HepG2 (cell line): Measurements from ENCODE around the gene HACD1. TPM values are rescaled to one million over a fixed set of nuclear protein-coding genes. Genes with fewer than 3 reads are reported as not detected.

Experiments used
- ATAC-seq: fragments of 200-7000 bp; cut with Tn5 transposase; 3 replicates; pipeline ENCODE4 v1.9.1; 2020; ENCODE audit warnings: mild to moderate bottlenecking, moderate library complexity
- BruUV-seq: library from RNA; stranded (reverse); fragments of 400-500 nt; replicated peaks from 2 replicates; lab custom pipeline; 2021; lab: Mats Ljungman, UMichigan
- CTCF ChIA-PET: fragments of 300-600 bp; formaldehyde crosslinking; extraction: SDS; loops from one replicate; lab custom pipeline; 2021; ENCODE audit warnings: low total read pairs, inconsistent platforms, low intra/inter-chr PET ratio; lab: Yijun Ruan, JAX
- POLR2A ChIA-PET: fragments of 350-600 bp; sonication (Branson Sonifier 250); formaldehyde crosslinking; loops from one replicate; lab custom pipeline; 2020; ENCODE audit warnings: antibody characterized with exemption, inconsistent platforms; lab: Yijun Ruan, JAX
- DNase-seq: peaks from one replicate; pipeline ENCODE4 v3.0.0-alpha.2; 2015; ENCODE audit warnings: low spot score
- FAIRE-seq: peaks from 3 replicates; lab custom pipeline; 2011; peaks lifted over from hg19 to GRCh38; lab: Jason Lieb, UNC
- H2AFZ ChIP-seq: one replicate; pipeline ENCODE4 v1.6.1; 2011; ENCODE audit warnings: low read length, inconsistent platforms
- H3K27ac ChIP-seq: fragments of 300-600 bp; 3 replicates; pipeline ENCODE4 v1.8.0; 2011; ENCODE audit warnings: mixed run types, mild to moderate bottlenecking, mixed read lengths, low read length, inconsistent platforms; ENCODE audit not compliant: insufficient read depth; ENCODE audit errors: extremely low read length
- H3K27me3 ChIP-seq, 2 experiments: fragments of 200-600 bp in 1 of 2; 2 replicates in 1 of 2; 3 replicates in 1 of 2; pipeline versions ENCODE4 v1.6.0 to v1.8.0; 2011; ENCODE audit warnings: low read length in 2 of 2, mild to moderate bottlenecking in 2 of 2, moderate library complexity in 2 of 2, inconsistent platforms in 1 of 2; ENCODE audit not compliant: insufficient read depth in 2 of 2, control insufficient read depth in 1 of 2
- H3K36me3 ChIP-seq, 2 experiments: fragments of 200-600 bp in 1 of 2; replicated peaks in 1 of 2; 2 replicates in 1 of 2; 3 replicates in 1 of 2; pipeline versions ENCODE4 v1.5.1 to v1.8.0; 2011; ENCODE audit warnings: low read length in 2 of 2, inconsistent platforms in 1 of 2; ENCODE audit not compliant: insufficient read depth in 2 of 2, control insufficient read depth in 1 of 2
- H3K4me1 ChIP-seq: 2 replicates; pipeline ENCODE4 v1.5.1; 2012; ENCODE audit warnings: low read length, inconsistent platforms; ENCODE audit not compliant: insufficient read depth
- H3K4me2 ChIP-seq: 2 replicates; pipeline ENCODE4 v1.6.0; 2011; ENCODE audit warnings: low read depth, low read length, inconsistent platforms
- H3K4me3 ChIP-seq, 3 experiments: fragments of 200-600 bp in 1 of 3; sonication (generic), shearing (Covaris generic) in 1 of 3; replicated peaks in 1 of 3; 2 replicates each; pipeline ENCODE4 v1.5.1; 2011 to 2016; ENCODE audit warnings: low read length in 3 of 3, inconsistent platforms in 2 of 3, low read depth in 2 of 3, mild to moderate bottlenecking in 2 of 3, control low read depth in 1 of 3, mixed read lengths in 1 of 3; ENCODE audit not compliant: insufficient read depth in 1 of 3
- H3K79me2 ChIP-seq: one replicate; pipeline ENCODE4 v1.6.1; 2011; ENCODE audit warnings: low read length, inconsistent platforms; ENCODE audit not compliant: insufficient read depth
- H3K9ac ChIP-seq: 2 replicates; pipeline ENCODE4 v1.6.0; 2011; ENCODE audit warnings: mild to moderate bottlenecking, low read depth, low read length, inconsistent platforms; ENCODE audit not compliant: insufficient read depth
- H3K9me3 ChIP-seq: 2 replicates; pipeline ENCODE4 v1.5.1; 2012; ENCODE audit warnings: mild to moderate bottlenecking, low read length
- H4K20me1 ChIP-seq: 2 replicates; pipeline ENCODE4 v1.6.0; 2011; ENCODE audit warnings: inconsistent platforms, mild to moderate bottlenecking, low read length, moderate library complexity; ENCODE audit not compliant: insufficient read depth
- DR1 ChIP-seq: sonication (generic); formaldehyde crosslinking; IDR thresholded peaks from 2 replicates; pipeline ENCODE4 v1.8.0; 2021; ENCODE audit warnings: mild to moderate bottlenecking, missing genetic modification reagents, inconsistent platforms
- FOXC1 ChIP-seq: sonication (generic); formaldehyde crosslinking; IDR thresholded peaks from 2 replicates; pipeline ENCODE4 v1.8.0; 2022; ENCODE audit warnings: mild to moderate bottlenecking, missing genetic modification reagents, borderline replicate concordance
- KLF15 ChIP-seq: sonication (generic); formaldehyde crosslinking; IDR thresholded peaks from 2 replicates; pipeline ENCODE4 v1.8.1; 2023; ENCODE audit warnings: borderline replicate concordance, mild to moderate bottlenecking, inconsistent platforms, missing genetic modification reagents, mixed read lengths
- NR2F1 ChIP-seq, 2 experiments: fragments of 450-650 bp in 1 of 2; formaldehyde crosslinking in 1 of 2; IDR thresholded peaks; 2 replicates each; pipeline versions ENCODE4 v1.5.0 to v1.6.1; 2016 to 2020; ENCODE audit warnings: mild to moderate bottlenecking in 1 of 2, missing compliant biosample characterization in 1 of 2, missing genetic modification reagents in 1 of 2, moderate library complexity in 1 of 2
- SMAD9 ChIP-seq: sonication (generic); formaldehyde crosslinking; IDR thresholded peaks from 2 replicates; pipeline ENCODE4 v1.5.1; 2020; ENCODE audit warnings: mild to moderate bottlenecking, missing genetic modification reagents
- ZKSCAN5 ChIP-seq: sonication (generic); formaldehyde crosslinking; IDR thresholded peaks from 2 replicates; pipeline ENCODE4 v1.5.1; 2020; ENCODE audit warnings: mild to moderate bottlenecking, missing genetic modification reagents
- ZNF703 ChIP-seq: sonication (generic); formaldehyde crosslinking; IDR thresholded peaks from 2 replicates; pipeline ENCODE4 v1.5.1; 2020; ENCODE audit warnings: missing genetic modification reagents, mild to moderate bottlenecking, moderate library complexity, borderline replicate concordance
- WGBS: methylation state at CpG from one replicate; pipeline ENCODE4 v1.1.6; 2017; ENCODE audit warnings: low lambda C conversion rate; 5-methylcytosine and 5-hydroxymethylcytosine counted together
- in situ Hi-C: cut with HindIII; loops from 2 replicates; pipeline ENCODE4 v1.10.0; 2017; ENCODE audit warnings: low pct_unique_long_range_greater_than_20kb; ENCODE audit not compliant: extremely low pct_ligation_motif_present
- intact Hi-C: fragments of 100-400 bp; cut with micrococcal nuclease; formaldehyde crosslinking; loops from one replicate; pipeline ENCODE4 v1.10.0; 2022; ENCODE audit not compliant: unreplicated experiment
- polyA plus RNA-seq, 8 experiments: library from polyadenylated mRNA; depleted of rRNA in 3 of 8; stranded (reverse) in 7 of 8; unstranded in 1 of 8; fragments of >200 nt; fragmentation: Illumina TruSeq in 4 of 8; extraction: Trizol in 4 of 8; gene quantifications; 2 replicates each; pipeline versions ENCODE4 v1.2.1 to v1.2.3, GENCODE V29; 2011 to 2016; ENCODE audit warnings: low read depth in 4 of 8, missing spikeins in 1 of 8, mixed read lengths in 1 of 8; ENCODE audit not compliant: insufficient read depth in 1 of 8
- total RNA-seq, 5 experiments: library from RNA; depleted of rRNA; stranded (reverse); fragments of >200 nt; fragmentation: Illumina TruSeq; extraction: Trizol; gene quantifications; 2 replicates each; pipeline ENCODE4 v1.2.3, GENCODE V29; 2016; ENCODE audit warnings: low read depth in 1 of 5
- TF ChIP-seq, protein P1 (sequence below): sonication (generic); formaldehyde crosslinking; IDR thresholded peaks from 2 replicates; pipeline ENCODE4 v1.5.1; 2020; ENCODE audit warnings: mild to moderate bottlenecking, missing genetic modification reagents, borderline replicate concordance
- TF ChIP-seq, protein P2 (sequence below): sonication (generic); formaldehyde crosslinking; IDR thresholded peaks from 2 replicates; pipeline ENCODE4 v1.9.0; 2021; ENCODE audit warnings: missing genetic modification reagents, borderline replicate concordance
- TF ChIP-seq, protein P3 (sequence below): sonication (generic); formaldehyde crosslinking; IDR thresholded peaks from 2 replicates; pipeline ENCODE4 v1.9.0; 2021; ENCODE audit warnings: missing genetic modification reagents, borderline replicate concordance

HACD1 gene
- total and polyA plus RNA-seq, 2 of the 13 experiments (the other 11 are each of a cell fraction or from before 2014, with no cell fraction given), result 43.4 to 47.6 TPM

DNA sequence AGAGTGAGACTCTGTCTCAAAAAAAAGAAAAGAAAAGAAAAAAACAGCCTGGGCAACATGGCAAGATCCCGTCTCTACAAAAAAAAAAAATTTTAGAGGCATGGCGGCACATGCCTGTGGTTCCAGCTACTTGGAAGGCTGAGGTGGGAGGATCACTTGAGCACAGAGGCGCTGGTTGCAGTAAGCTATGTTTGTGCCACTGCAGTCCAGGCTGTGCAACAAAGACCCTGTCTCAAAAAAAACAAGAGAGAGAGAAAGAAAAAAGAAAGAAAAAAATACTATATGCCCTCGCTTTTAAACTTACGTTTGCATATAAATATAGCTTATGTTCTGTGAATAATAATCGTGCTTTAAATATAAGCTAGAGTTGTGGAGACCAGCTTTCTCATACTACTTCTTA, 11.2 kb downstream of the HACD1 start:
- Histone ChIP-seq H3K4me1 (no peaks in the 10 kb centered on the region), H3K9me3 (no peaks in the 10 kb centered on the region), H3K9ac (no peak overlapping the region), H3K27me3 (no peaks in the 10 kb centered on the region), H4K20me1 (no peaks in the 10 kb centered on the region; the same call in 1 of the 2 replicates), H3K4me3 (no peak overlapping the region), H3K79me2 (no peaks in the 10 kb centered on the region), H3K4me2 (no peak overlapping the region), H3K36me3 (no peaks in the 10 kb centered on the region), H2AFZ (no peak overlapping the region), H3K27ac (no peak overlapping the region)
- POLR2A ChIA-PET, result no interaction called here
- DNase-seq, result no peak
- in situ Hi-C loops (loop anchor here (5.0 to 25.0 kb wide), 3 partner anchors 136 to 609 kb away; no protein-coding TSS in a partner anchor), intact Hi-C loops (loop anchor here (10.0 kb wide), 1 partner anchor 609 kb away; no protein-coding TSS in a partner anchor)
- BruUV-seq, result no TSS peak
- CTCF ChIA-PET, result interaction anchor here (1.1 kb wide), 1 partner anchor 137 kb away, joined by 3 read pairs; no protein-coding TSS in a partner anchor
- no peak for ATAC-seq
- WGBS, result 97% methylated on average over 6 of the region's 6 CpGs
- FAIRE-seq, result no peak
- TF ChIP-seq NR2F1 (CRISPR knock-in tag; IDR thresholded peaks at IDR 0.05) (no peak), KLF15 (no peak), FOXC1 (no peak), SMAD9 (CRISPR knock-in tag) (no peak), ZNF703 (CRISPR knock-in tag) (no peak), ZKSCAN5 (CRISPR knock-in tag) (no peak), DR1 (no peak)
- TF ChIP-seq, protein P1, sequence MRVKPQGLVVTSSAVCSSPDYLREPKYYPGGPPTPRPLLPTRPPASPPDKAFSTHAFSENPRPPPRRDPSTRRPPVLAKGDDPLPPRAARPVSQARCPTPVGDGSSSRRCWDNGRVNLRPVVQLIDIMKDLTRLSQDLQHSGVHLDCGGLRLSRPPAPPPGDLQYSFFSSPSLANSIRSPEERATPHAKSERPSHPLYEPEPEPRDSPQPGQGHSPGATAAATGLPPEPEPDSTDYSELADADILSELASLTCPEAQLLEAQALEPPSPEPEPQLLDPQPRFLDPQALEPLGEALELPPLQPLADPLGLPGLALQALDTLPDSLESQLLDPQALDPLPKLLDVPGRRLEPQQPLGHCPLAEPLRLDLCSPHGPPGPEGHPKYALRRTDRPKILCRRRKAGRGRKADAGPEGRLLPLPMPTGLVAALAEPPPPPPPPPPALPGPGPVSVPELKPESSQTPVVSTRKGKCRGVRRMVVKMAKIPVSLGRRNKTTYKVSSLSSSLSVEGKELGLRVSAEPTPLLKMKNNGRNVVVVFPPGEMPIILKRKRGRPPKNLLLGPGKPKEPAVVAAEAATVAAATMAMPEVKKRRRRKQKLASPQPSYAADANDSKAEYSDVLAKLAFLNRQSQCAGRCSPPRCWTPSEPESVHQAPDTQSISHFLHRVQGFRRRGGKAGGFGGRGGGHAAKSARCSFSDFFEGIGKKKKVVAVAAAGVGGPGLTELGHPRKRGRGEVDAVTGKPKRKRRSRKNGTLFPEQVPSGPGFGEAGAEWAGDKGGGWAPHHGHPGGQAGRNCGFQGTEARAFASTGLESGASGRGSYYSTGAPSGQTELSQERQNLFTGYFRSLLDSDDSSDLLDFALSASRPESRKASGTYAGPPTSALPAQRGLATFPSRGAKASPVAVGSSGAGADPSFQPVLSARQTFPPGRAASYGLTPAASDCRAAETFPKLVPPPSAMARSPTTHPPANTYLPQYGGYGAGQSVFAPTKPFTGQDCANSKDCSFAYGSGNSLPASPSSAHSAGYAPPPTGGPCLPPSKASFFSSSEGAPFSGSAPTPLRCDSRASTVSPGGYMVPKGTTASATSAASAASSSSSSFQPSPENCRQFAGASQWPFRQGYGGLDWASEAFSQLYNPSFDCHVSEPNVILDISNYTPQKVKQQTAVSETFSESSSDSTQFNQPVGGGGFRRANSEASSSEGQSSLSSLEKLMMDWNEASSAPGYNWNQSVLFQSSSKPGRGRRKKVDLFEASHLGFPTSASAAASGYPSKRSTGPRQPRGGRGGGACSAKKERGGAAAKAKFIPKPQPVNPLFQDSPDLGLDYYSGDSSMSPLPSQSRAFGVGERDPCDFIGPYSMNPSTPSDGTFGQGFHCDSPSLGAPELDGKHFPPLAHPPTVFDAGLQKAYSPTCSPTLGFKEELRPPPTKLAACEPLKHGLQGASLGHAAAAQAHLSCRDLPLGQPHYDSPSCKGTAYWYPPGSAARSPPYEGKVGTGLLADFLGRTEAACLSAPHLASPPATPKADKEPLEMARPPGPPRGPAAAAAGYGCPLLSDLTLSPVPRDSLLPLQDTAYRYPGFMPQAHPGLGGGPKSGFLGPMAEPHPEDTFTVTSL (CRISPR knock-in tag), result no peak
- TF ChIP-seq, protein P2, sequence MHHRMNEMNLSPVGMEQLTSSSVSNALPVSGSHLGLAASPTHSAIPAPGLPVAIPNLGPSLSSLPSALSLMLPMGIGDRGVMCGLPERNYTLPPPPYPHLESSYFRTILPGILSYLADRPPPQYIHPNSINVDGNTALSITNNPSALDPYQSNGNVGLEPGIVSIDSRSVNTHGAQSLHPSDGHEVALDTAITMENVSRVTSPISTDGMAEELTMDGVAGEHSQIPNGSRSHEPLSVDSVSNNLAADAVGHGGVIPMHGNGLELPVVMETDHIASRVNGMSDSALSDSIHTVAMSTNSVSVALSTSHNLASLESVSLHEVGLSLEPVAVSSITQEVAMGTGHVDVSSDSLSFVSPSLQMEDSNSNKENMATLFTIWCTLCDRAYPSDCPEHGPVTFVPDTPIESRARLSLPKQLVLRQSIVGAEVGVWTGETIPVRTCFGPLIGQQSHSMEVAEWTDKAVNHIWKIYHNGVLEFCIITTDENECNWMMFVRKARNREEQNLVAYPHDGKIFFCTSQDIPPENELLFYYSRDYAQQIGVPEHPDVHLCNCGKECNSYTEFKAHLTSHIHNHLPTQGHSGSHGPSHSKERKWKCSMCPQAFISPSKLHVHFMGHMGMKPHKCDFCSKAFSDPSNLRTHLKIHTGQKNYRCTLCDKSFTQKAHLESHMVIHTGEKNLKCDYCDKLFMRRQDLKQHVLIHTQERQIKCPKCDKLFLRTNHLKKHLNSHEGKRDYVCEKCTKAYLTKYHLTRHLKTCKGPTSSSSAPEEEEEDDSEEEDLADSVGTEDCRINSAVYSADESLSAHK (CRISPR knock-in tag), result no peak
- TF ChIP-seq, protein P3, sequence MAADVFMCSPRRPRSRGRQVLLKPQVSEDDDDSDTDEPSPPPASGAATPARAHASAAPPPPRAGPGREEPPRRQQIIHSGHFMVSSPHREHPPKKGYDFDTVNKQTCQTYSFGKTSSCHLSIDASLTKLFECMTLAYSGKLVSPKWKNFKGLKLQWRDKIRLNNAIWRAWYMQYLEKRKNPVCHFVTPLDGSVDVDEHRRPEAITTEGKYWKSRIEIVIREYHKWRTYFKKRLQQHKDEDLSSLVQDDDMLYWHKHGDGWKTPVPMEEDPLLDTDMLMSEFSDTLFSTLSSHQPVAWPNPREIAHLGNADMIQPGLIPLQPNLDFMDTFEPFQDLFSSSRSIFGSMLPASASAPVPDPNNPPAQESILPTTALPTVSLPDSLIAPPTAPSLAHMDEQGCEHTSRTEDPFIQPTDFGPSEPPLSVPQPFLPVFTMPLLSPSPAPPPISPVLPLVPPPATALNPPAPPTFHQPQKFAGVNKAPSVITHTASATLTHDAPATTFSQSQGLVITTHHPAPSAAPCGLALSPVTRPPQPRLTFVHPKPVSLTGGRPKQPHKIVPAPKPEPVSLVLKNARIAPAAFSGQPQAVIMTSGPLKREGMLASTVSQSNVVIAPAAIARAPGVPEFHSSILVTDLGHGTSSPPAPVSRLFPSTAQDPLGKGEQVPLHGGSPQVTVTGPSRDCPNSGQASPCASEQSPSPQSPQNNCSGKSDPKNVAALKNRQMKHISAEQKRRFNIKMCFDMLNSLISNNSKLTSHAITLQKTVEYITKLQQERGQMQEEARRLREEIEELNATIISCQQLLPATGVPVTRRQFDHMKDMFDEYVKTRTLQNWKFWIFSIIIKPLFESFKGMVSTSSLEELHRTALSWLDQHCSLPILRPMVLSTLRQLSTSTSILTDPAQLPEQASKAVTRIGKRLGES (CRISPR knock-in tag), result no peak
